Mononuclear cell (primary cell): ENCODE measurements around the gene PLIN1. TPM values are rescaled to one million over a fixed set of nuclear protein-coding genes. Genes with fewer than 3 reads are reported as not detected.

ENCODE experiments used
- H3K27me3 ChIP-seq: 2 replicates; pipeline ENCODE4 v1.6.0; 2011; ENCODE audit warnings: low read length, control low read depth; ENCODE audit not compliant: insufficient read depth
- H3K4me1 ChIP-seq: 2 replicates; pipeline ENCODE4 v1.5.1; 2011; ENCODE audit warnings: mild to moderate bottlenecking, low read length, control low read depth; ENCODE audit not compliant: insufficient read depth
- H3K4me3 ChIP-seq: 2 replicates; pipeline ENCODE4 v1.5.1; 2011; ENCODE audit warnings: mild to moderate bottlenecking, low read length, moderate library complexity
- H3K9me3 ChIP-seq: 2 replicates; pipeline ENCODE4 v1.5.1; 2011; ENCODE audit warnings: low read depth, mild to moderate bottlenecking, control low read depth, low read length
- total RNA-seq: library from RNA; depleted of rRNA; stranded (reverse); fragments of >200 nt; gene quantifications from one replicate; pipeline ENCODE4 v1.2.3, GENCODE V29; 2012

Gene PLIN1
- total RNA-seq, 1 donor: under 0.01 TPM

- Histone ChIP-seq H3K4me3 (no peak overlapping the region), H3K27me3 (no peaks in the 10 kb centered on the region), H3K9me3 (no peaks in the 10 kb centered on the region), H3K4me1 (no peaks in the 10 kb centered on the region)
Measured at GRCh38 chr15:89629829-89630228, 49.3 kb downstream of the PLIN1 start.

- Histone ChIP-seq H3K4me1 (no peaks in the 10 kb centered on the region), H3K9me3 (no peaks in the 10 kb centered on the region), H3K4me3 (no peak overlapping the region), H3K27me3 (no peaks in the 10 kb centered on the region)
Measured at GRCh38 chr15:89628806-89629715, 50.1 kb downstream of the PLIN1 start.

DNA sequence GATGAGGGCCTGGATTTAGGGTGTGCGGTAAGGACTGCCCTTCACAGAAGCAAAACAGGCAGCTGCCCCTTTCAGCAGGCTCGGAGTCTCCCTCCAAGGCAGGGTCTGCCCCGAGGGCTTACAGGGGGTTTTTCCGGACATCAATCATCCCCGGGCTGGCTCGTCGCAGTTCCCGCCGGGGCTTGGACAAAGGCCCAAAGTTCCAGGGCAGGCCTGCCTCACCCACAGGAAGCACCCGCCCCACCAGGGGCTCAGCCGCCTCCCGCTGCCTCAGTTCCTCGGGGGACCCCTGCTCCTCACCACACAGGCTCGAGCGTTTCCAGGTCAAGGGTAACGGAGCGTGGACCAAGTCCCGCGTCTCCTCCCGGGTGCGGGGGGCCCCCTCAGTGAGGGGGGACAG, 50.9 kb downstream of the PLIN1 start:
- Histone ChIP-seq H3K27me3 (no peaks in the 10 kb centered on the region), H3K4me1 (no peaks in the 10 kb centered on the region), H3K4me3 (no peak overlapping the region), H3K9me3 (no peaks in the 10 kb centered on the region)

- H3K9me3 ChIP-seq: no peaks in the 10 kb centered on the region
- H3K4me1 ChIP-seq: no peaks in the 10 kb centered on the region
- no peak overlapping the region for H3K4me3 ChIP-seq
- no peaks in the 10 kb centered on the region for H3K27me3 ChIP-seq
Measured at GRCh38 chr15:89627256-89627970, 51.8 kb downstream of the PLIN1 start.

DNA sequence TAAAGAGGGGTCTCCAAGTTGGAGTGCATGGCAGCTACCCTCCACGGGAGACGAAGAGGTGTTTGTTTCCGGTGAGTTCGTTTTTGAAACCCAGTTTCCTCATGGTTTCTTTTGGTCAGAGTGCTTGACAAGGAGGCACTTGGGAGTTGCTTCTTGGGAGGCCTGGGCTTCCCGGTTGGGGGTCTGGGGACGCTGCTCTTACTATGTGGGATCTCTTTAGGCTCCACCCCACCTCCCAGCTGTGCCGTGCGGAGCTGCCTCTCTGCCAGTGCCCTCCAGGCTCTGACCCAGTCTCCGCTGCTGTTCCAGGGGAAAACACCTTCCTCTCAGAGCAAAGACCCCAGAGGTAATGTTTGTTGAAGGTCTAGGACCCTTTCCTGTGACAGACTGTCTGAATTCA, 53.5 kb downstream of the PLIN1 start:
- Histone ChIP-seq H3K27me3 (no peaks in the 10 kb centered on the region), H3K4me3 (no peak overlapping the region), H3K4me1 (no peaks in the 10 kb centered on the region), H3K9me3 (no peaks in the 10 kb centered on the region)

- Histone ChIP-seq H3K9me3 (no peaks in the 10 kb centered on the region), H3K27me3 (no peaks in the 10 kb centered on the region), H3K4me3 (no peak overlapping the region), H3K4me1 (no peaks in the 10 kb centered on the region)
Measured at GRCh38 chr15:89623165-89623564, 56.0 kb downstream of the PLIN1 start.

GRCh38 chr15:89621547-89621946, 57.6 kb downstream of the PLIN1 start:
- Histone ChIP-seq H3K27me3 (no peaks in the 10 kb centered on the region), H3K9me3 (no peaks in the 10 kb centered on the region), H3K4me3 (no peak overlapping the region), H3K4me1 (no peaks in the 10 kb centered on the region)

- no peak overlapping the region for H3K4me3 ChIP-seq
- H3K27me3 ChIP-seq: no peaks in the 10 kb centered on the region
Measured at GRCh38 chr15:89616228-89616627, 62.9 kb downstream of the PLIN1 start.

DNA sequence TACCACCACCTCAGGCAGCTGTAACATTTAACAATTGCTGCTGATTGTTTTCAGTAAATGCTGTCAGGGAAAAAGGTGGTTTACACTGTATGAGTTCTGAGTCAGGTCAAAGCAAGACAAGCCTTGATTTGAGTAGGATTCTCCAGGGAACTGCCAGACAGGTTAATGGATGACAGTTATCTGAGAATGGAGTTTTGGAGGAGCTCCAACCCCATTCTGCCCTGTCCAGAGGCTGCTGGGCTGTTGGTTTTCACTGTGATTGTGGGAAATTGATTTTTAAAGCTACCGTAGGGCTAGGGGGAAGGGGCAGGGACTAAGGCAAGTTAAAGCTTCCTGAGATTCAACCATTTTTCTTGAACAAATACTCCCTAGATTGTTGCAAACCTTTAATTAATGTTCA, 64.0 kb downstream of the PLIN1 start:
- no peaks in the 10 kb centered on the region for H3K4me1 ChIP-seq
- H3K4me3 ChIP-seq: no peak overlapping the region
- H3K9me3 ChIP-seq: peaks cover 17% of the 10 kb centered on the region
- no peaks in the 10 kb centered on the region for H3K27me3 ChIP-seq

More at GRCh38 chr15:89616228-89616627, 62.9 kb downstream of the PLIN1 start:
- H3K4me1 ChIP-seq: no peaks in the 10 kb centered on the region
- H3K9me3 ChIP-seq: peaks cover 15% of the 10 kb centered on the region

Other genes starting within 250 kb of the PLIN1 start
- not detected for gene RHCG, start 182.8 kb downstream of the PLIN1 start, total RNA-seq
- gene TICRR, start 103.9 kb downstream of the PLIN1 start, total RNA-seq: 0.10 TPM
- gene KIF7, start 23.9 kb downstream of the PLIN1 start, total RNA-seq: 0.21 TPM
- gene PEX11A, start 11.4 kb upstream of the PLIN1 start, total RNA-seq: 0.42 TPM
- not detected for gene WDR93, start 11.4 kb upstream of the PLIN1 start, total RNA-seq
- not detected for gene MESP1, start 71.9 kb upstream of the PLIN1 start, total RNA-seq
- not detected for gene MESP2, start 97.0 kb upstream of the PLIN1 start, total RNA-seq
- gene ANPEP, start 135.5 kb upstream of the PLIN1 start, total RNA-seq: 98.8 TPM
- gene AP3S2, start 214.6 kb upstream of the PLIN1 start, total RNA-seq: 38.9 TPM
- 2.9 TPM for gene ARPIN, start 233.6 kb upstream of the PLIN1 start, total RNA-seq